ENCODE results near the gene BUB1B.
A peak's percentile ranks its signal among the peaks of the same experiment; 100 is the strongest.

Gene BUB1B

GRCh38 chr15:40192942-40193341 lies 32.1 kb downstream of the BUB1B start:
- Histone ChIP-seq H3K9ac (ENCODE audit: low read depth, low read length) (no peak overlapping the region), H3K79me2 (ENCODE audit: insufficient read depth, low read length) (peaks cover 77% of the 10 kb centered on the region), H3K4me1 (ENCODE audit: insufficient read depth, low read length) (no peaks in the 10 kb centered on the region), H3K4me3 (ENCODE audit: low read depth in 1 of 2, low read length in 2 of 2) (no peak overlapping the region), H3K27me3 (ENCODE audit: insufficient read depth, low read length, poor library complexity) (no peaks in the 10 kb centered on the region), H4K20me1 (ENCODE audit: insufficient read depth, low read length) (peaks cover 3% of the 10 kb centered on the region; the same call in 1 of the 2 replicates), H3K36me3 (ENCODE audit: insufficient read depth, low read length) (peaks cover 96% of the 10 kb centered on the region), H3K27ac (ENCODE audit: low read length) (no peak overlapping the region), H3K4me2 (ENCODE audit: insufficient read depth, low read length) (no peak overlapping the region), H2AFZ (ENCODE audit: low read depth, low read length) (no peak overlapping the region), H3K9me3 (ENCODE audit: insufficient read depth, low read length, severe bottlenecking) (no peaks in the 10 kb centered on the region)
- DNase-seq (no peak), ATAC-seq (ENCODE audit: insufficient read depth, low read depth) (no peak)
- TF ChIP-seq EZH2 (IDR thresholded peaks at IDR 0.05; ENCODE audit: borderline replicate concordance, low read depth, low read length, severe bottlenecking), result no peak
- no peak for TF ChIP-seq CTCF (IDR thresholded peaks at IDR 0.05; ENCODE audit: borderline replicate concordance, extremely low read depth, low read length, poor library complexity, severe bottlenecking)

GRCh38 chr15:40197434-40197833 lies 36.6 kb downstream of the BUB1B start:
- DNase-seq (no peak), ATAC-seq (ENCODE audit: insufficient read depth, low read depth) (peak; percentile 55; the same call in 1 of the 3 replicates)
- Histone ChIP-seq H3K4me1 (ENCODE audit: insufficient read depth, low read length) (no peaks in the 10 kb centered on the region), H2AFZ (ENCODE audit: low read depth, low read length) (no peak overlapping the region), H3K9me3 (ENCODE audit: insufficient read depth, low read length, severe bottlenecking) (no peaks in the 10 kb centered on the region), H4K20me1 (ENCODE audit: insufficient read depth, low read length) (peaks cover 6% of the 10 kb centered on the region; the same call in 1 of the 2 replicates), H3K4me2 (ENCODE audit: insufficient read depth, low read length) (no peak overlapping the region), H3K9ac (ENCODE audit: low read depth, low read length) (no peak overlapping the region), H3K79me2 (ENCODE audit: insufficient read depth, low read length) (peaks cover 43% of the 10 kb centered on the region), H3K27me3 (ENCODE audit: insufficient read depth, low read length, poor library complexity) (no peaks in the 10 kb centered on the region), H3K27ac (ENCODE audit: low read length) (no peak overlapping the region), H3K4me3 (ENCODE audit: low read depth in 1 of 2, low read length in 2 of 2) (no peak overlapping the region), H3K36me3 (ENCODE audit: insufficient read depth, low read length) (peaks cover 93% of the 10 kb centered on the region)
- no peak for TF ChIP-seq EZH2 (IDR thresholded peaks at IDR 0.05; ENCODE audit: borderline replicate concordance, low read depth, low read length, severe bottlenecking)
- TF ChIP-seq CTCF (IDR thresholded peaks at IDR 0.05; ENCODE audit: borderline replicate concordance, extremely low read depth, low read length, poor library complexity, severe bottlenecking), result no peak

GRCh38 chr15:40198355-40199085 lies 37.7 kb downstream of the BUB1B start:
- no peak overlapping the region for H3K27ac ChIP-seq (ENCODE audit: low read length)
- no peak overlapping the region for H2AFZ ChIP-seq (ENCODE audit: low read depth, low read length)
- peaks cover 6% of the 10 kb centered on the region; the same call in 1 of the 2 replicates for H4K20me1 ChIP-seq (ENCODE audit: insufficient read depth, low read length)
- DNase-seq (no peak), ATAC-seq (ENCODE audit: insufficient read depth, low read depth) (no peak)
- no peaks in the 10 kb centered on the region for H3K4me1 ChIP-seq (ENCODE audit: insufficient read depth, low read length)
- H3K36me3 ChIP-seq (ENCODE audit: insufficient read depth, low read length), result peaks cover 93% of the 10 kb centered on the region
- TF ChIP-seq CTCF (IDR thresholded peaks at IDR 0.05; ENCODE audit: borderline replicate concordance, extremely low read depth, low read length, poor library complexity, severe bottlenecking) (no peak), EZH2 (IDR thresholded peaks at IDR 0.05; ENCODE audit: borderline replicate concordance, low read depth, low read length, severe bottlenecking) (no peak)
- no peak overlapping the region for H3K4me2 ChIP-seq (ENCODE audit: insufficient read depth, low read length)
- no peak overlapping the region for H3K9ac ChIP-seq (ENCODE audit: low read depth, low read length)
- H3K27me3 ChIP-seq (ENCODE audit: insufficient read depth, low read length, poor library complexity), result no peaks in the 10 kb centered on the region
- no peak overlapping the region for H3K4me3 ChIP-seq (ENCODE audit: low read depth in 1 of 2, low read length in 2 of 2)
- peaks cover 32% of the 10 kb centered on the region for H3K79me2 ChIP-seq (ENCODE audit: insufficient read depth, low read length)
- H3K9me3 ChIP-seq (ENCODE audit: insufficient read depth, low read length, severe bottlenecking), result no peaks in the 10 kb centered on the region
